HG02610 (cell line): Measurements from ENCODE around the gene C2orf68.
"Not testable (repeated sequence)": the region's sequence is repeated elsewhere in the genome, so short reads cannot be mapped to it uniquely, and the experiment has no call there.

Experiments
- ATAC-seq: cut with Tn5 transposase; IDR thresholded peaks from one replicate; pipeline ENCODE4 v1.9.1; 2021; ENCODE audit warnings: mild to moderate bottlenecking, moderate library complexity; ENCODE audit not compliant: unreplicated experiment

Gene C2orf68, protein sequence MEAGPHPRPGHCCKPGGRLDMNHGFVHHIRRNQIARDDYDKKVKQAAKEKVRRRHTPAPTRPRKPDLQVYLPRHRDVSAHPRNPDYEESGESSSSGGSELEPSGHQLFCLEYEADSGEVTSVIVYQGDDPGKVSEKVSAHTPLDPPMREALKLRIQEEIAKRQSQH

DNA sequence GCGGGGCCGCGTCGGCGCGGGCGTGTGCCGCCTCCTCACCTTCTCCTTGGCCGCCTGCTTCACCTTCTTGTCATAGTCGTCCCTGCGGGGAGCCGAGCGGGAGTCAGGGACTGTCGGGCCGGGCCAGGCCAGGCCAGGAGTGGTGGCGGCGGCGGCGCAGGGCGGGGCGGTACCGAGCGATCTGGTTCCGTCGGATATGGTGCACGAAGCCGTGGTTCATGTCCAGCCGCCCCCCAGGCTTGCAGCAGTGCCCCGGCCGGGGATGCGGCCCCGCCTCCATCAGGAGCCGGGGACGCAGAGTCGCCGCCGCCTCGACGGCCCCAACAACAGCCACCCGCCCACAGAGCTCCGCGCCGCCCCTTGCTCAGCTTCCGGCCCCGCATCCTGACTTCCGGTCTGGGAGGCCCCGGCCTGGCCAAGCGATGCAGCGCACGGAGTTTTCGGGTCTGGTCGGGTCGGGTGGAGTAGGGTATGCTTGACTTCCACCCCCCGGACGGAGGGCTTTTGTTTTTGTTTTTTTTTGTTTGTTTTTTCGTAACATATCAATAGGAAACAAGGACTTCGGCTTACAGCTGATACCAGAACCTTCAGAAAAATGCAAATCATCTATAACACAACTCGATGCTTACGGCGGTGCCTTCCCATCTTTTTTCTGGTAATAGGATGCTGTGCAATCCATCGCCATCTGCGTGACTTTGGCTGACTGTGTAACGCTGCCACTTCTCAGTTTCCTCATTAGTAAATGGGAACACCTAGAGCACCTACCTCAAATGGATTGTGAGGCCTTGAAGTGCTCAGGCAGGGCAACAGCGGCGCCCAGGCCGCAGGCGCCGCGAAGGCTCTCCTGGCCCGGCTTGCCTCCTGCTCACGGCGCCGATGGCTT is at the start of gene C2orf68:
TSS of gene C2orf68 (minus strand) at position 362 of the 883 bp plus-strand sequence. CDS start at position 280, 82 bp downstream.
- peak; percentile 79 for ATAC-seq

DNA sequence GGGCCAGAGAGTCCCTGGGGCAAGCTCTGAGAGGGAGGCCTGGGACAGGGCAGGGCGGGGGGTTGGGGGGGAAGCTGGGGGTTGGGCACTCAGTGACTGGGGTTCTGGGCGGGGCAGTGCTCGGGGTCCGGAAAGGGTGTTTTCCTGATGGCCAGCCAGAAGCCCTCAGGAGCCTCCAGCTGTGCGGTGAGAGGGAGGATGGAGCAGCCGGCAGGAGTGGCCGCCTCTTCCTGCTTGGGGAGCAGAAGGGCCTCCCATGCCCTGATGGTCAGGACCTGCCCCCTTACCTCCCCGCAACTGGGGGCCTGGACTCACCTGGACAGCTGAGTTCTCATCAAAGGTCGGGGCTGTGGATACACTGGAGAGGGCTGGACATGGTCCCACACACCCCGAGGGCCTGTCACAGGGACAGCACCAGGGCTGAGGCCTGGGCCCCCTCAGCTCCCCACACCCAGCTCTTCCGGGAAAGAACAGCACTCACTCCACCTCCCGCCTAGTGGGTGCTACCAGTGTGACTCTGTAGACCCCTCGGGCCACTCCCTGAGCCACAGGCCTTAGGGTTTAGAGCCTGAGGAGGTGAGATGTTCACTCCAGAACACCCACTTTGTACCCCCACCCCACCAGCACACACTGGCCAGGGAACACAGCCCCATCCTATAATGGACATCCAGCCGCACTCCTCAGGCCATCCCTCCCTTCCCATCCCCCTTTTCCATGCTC is 49.4 kb upstream of the C2orf68 start:
- ATAC-seq: no peak

DNA sequence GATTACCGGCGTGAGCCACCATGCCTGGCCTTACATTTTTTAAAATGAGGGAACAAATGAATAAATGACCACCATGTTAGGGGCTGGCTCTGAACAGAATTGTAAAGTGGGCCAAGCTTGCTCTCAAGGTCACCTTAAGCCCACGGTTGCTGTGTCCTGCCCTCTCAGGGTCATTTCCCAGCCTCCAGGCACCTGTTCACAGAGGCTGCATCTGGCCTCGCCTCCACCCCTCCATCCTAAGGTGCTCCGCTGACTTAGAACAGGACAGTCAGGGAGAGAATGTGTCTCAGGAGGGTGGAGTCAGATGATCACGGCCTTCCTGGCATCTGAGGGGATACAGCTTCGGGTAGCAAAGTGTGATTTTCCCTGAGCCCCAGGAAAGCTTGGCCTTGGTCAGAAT is 48.9 kb upstream of the C2orf68 start:
- no peak for ATAC-seq

DNA sequence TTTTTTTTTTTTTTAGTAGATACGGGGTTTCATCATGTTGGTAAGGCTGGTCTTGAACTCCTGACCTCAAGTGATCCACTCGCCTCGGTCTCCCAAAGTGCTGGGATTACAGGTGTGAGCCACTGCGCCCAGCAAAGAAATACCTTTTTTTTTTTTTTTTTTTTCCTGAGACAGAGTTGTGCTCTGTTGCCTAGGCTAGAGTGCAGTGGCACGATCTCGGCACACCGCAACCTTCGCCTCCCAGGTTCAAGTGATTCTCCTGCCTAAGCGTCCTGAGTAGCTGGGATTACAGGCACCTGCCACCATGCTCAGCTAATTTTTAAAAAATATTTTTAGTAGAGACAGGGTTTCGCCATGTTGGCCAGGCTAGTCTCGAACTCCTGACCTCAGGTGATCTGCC is 48.4 kb upstream of the C2orf68 start:
- ATAC-seq: not testable (repeated sequence)

DNA sequence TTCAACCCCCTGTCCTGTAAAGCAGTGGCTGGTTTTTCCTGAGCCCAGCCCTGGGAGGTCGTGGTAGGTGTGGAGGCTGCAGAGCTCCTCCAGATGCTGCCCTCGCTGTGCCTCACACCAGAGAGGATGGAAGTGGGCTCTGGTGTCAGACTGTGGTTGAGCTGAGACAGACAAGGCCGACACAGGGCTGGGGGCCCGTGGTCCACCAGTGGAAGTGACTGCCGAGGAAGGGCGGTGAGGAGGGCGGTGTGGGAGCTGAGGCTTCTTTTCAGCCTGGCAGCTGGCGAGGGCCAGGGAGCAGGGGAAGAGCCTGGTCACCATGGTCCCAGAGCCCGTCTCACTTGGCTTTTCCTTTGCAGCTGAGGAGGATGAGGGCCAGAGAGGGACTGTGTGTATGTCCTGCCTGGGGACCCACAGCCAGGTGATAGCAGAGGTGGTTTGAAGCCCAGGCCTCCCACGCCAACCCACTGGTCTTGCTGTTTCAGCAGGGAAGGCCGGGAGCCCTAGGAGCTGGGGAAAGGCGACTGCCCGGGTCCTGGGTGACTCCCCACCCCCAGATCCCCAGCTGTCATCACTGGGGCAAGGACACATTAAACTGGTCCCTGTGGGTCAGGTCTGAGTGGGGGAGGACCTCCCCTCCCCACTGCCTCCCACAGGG is 47.6 kb upstream of the C2orf68 start:
- ATAC-seq: no peak

DNA sequence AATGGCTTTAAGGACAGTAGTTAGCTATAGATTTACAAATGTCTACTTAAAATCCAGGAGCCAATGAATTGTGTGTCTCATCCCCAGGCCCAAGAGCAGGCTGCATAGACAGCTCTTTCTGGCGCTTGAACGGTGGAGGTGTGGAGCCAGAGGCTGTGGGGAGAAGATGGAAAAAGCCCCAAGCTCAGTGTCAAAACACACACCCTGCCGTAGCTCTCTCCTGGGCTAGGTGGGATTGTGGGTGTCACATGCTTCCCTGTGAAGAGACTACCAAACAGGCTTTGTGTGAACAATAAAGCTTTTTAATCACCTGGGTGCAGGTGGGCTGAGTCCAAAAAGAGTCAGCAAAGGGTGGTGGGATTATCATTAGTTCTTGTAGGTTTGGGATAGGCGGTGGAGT is 45.5 kb upstream of the C2orf68 start:
- not testable (repeated sequence) for ATAC-seq

DNA sequence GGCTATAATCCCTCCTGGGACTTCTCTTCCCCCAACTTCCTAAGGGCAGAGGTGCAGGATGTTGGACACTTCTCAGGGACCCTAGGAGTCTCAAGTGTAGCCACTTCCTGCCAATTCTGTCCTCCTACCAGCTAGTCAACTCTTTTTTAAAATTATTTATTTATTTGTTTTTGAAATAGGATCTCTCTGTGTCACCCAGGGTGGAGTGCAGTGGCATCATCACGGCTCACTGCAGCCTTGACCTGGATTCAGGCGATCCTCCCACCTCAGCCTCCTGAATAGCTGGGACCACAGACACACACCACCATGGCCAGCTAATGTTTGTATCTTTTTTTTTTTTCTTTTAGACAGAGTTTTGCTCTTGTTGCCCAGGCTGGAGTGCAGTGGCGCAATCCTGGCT is 44.6 kb upstream of the C2orf68 start:
- no peak for ATAC-seq

DNA sequence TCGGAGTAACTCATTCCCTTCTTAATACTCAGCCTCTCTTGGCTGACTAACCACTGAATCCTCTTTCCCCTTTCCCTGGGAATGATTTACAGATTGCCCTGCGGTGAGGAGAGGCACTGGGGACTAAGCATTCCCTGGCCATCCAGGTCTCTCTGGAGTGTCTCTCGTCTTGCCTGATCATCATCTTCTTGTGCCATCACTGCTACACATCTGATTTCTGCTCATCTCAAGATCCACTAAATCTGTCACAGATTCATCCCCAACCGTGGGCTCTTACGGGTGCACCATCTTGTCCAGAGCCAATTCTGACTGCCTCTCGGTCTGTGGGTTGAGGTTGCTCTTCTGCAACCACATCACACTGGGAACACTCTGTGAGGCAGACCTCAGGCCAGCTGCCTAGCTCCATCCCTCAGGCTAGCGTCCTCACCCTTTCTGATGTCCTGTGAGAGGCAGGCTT is 44.1 kb upstream of the C2orf68 start:
- no peak for ATAC-seq

DNA sequence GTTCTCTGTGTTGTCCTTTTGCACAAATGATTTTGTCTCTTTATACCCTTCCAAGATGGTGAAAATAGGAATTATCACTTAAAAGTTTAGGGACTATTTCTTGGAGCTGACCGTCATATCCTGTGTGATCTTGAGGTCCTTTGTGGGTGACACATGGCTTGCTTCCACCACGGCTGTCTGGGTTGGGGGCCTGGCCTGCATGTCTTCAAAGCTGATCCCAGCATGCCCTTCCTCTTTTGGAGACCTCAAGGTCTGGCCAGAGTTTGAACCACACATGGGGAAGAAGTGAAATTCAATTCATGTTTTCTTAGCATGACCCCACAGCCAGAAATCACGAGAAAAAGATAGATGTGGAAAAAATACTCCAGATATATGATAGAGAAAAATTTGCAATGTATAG is 42.1 kb upstream of the C2orf68 start:
- ATAC-seq: no peak

DNA sequence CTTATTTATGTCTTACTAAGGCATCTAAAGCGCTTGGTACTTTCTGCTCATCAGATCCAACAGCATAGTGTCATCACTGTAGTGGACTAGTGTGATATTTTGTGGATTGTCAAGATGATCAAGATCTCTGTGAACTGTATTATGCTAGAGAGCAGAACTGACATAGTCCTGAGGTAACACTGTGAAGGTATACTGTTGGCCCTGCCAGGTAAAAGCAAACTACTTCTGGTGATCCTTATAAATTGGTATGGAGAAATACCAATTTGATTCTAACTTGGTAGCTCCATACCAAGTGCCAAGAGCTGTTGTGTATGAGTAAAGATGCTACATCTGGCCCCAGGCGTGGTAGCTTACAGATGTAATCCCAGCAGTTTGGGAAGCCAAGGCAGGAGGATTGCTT is 40.2 kb upstream of the C2orf68 start:
- no peak for ATAC-seq

DNA sequence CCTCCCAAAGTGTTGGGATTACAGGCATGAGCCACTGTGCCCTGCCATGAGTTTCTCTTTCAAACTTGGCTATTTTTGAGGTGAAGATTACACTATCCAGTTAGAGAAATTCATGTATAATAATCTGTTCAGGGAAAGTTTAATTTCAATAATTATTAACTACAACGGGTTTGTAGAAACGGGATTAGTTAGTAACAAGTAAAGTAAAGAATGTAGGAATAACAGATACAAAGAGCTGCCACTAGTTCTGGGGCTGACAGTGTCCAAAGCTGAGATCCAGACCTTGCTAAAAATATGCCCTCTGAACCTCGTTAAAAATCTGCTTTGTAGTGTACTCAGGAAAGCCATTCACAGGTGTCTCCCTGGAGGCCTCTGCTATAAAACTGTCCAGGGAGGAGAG is 39.2 kb upstream of the C2orf68 start:
- ATAC-seq: no peak

DNA sequence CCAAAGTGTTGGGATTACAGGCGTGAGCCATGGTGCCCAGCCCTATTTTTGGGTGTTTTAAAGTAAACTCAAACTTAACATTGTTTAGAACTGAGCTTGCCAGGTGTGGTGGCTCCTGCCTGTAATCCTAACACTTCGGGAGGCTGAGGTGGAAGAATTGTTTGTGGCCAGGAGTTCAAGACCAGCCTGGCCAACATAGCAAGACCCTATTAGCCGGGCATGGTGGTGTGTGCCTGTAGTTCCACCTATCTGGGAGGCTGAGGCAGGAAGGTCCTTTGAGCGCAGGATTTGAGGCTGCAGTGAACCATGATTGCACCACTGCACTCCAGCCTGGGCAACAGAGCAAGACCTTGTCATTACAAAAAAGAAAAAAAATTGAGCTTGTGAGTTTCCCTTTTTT is 38.6 kb upstream of the C2orf68 start:
- ATAC-seq: no peak

DNA sequence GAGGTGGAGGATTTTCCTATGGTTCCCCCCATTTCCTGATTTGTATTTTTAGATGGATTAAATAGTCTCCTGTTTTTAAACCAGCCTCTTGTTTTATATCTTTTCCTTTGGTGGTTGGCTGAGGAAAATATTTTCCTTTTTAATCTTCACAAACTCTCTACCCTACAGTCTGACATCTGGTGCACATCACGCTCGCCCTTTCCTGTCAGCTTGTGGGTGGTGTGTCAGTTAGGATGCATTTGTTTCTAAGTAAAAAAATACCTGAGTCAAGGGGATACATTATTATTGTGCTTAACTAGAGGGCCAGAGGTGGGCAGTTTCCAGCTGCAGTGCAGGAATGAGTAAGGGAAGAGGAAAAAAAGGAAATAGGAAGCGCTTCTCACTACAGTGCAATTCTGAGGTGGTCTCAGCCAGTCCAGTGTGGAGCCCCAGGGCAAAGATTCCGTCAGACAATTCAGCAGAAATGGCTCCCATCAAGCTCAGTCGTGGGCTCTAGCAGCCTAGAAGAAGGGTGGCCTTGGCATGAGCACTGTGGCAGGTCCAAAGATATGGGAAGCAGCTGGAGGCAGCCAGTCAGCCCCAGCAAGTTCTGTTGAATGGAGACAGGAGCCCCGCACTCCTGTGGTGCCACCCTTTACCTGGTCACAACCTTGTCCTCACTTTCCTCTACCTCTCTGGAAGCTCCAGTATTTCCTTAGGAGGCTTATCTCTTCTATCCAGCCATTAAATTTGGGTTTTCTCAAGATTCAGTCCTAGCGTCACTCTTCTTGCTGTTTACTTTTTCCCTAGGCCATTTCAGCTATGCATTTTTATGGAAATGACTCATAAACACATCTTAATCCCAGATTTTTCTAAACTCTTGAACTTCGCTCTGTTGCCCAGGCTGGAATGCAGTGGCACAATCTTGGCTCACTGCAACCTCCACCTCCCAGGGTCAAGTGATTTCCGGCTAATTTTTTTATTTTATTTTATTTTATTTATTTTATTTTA is 37.6 kb upstream of the C2orf68 start:
- ATAC-seq: no peak

DNA sequence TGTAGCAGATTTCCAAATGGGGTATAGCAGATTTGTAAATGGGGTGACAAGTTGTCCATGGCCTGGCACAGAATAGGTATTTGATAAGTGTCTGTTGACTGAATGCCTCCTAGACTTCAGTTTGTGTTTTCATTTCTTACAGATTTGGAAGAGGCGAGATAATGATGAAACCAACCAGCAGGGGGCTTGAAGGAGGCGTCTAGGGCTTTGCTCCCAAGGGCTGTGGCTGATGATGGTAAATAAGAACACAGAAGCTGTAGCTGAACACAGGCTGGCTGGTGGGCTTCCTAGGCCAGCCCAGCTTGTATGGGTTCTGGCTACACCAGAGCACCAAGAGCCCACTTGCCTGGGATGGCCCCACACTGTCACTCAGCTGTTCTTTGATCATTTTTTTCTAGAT is 36.8 kb upstream of the C2orf68 start:
- peak; percentile 30 for ATAC-seq

DNA sequence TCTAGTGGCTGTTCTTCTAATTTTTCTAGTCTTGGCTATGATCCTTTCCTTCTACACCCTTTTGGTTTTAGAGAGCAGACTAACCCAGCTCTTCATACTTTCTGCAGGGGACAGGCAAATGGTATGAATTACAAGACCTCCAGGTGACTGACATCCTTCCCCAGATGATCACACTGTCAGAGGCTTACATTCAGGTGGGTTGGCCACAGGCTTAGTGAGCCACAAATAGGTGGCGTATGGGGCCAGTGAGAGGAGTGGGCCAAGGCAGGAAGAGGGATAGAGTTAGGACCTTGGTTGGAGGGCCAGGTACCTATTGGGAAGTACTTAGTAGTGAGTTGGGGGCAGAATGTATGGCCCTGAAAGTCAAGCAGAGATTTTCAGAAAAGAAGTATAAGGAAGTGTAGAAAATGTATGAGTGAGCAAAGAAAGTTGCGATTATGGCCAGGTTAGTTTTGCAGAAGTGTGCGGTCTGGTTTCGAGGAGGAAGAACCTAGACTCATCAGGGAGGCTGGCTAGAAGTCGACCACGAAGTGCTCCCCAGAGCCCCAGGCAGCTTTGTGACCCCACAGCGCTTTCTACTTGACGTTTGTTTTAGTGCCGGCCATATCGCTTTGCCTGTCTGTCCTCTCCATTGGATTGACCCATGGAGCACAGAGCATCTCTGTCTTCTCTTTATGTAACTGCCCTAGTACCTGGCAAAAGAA is 36.1 kb upstream of the C2orf68 start:
- ATAC-seq: peak; percentile 64

DNA sequence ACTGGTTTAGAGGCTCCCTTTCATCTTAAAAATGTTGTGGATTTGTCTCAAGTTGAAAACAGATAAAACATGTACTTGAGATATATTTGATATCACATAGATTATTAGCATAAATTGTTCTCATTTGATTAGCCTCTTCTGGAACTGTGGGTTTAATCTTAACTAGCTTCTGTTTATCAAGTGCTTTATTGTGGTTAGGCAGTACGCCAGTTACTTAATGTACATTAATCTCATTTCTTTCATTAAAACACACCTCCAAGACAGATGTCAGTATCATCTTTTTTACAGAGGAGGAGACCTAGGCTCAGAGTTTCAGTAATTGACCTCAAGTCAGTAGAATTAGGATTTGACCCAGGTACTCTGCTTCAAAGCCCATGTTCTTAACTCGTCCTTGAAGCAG is 34.3 kb upstream of the C2orf68 start:
- ATAC-seq: no peak

DNA sequence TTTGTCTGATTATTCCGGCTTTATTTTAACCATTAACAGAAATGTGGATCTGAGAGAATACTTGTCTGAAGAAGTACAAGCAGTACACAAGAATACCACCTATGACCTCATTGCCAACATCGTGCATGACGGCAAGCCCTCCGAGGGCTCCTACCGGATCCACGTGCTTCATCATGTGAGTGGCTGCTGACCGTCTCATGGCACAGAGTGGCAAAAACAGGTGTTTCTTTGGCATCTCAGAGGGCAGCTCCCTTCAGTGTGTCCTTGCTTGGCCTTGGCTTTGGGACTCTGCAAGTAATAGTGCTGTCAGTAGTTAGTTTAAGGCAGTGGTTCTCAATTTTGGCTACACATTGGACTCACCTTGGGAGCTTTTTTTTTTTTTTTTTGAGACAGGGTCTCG is 33.0 kb upstream of the C2orf68 start:
- ATAC-seq: no peak

DNA sequence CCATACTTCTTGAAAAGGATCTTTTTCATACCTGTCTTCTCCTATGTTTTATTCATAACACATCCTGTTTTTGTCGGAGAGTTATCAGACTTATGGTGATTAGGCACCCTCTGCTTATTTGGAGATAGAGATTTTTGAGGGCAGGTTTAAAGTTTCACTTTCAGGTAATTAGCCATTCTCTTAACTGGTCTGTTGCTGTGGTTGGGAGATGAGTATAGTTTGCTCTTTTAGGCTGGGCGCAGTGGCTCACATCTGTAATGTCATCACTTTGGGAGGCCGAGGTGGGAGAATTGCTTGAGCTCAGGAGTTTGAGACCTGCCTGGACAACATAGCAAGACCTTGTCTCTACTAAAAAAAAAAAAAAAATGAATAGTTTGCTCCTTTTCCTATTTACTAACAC is 30.9 kb upstream of the C2orf68 start:
- peak; percentile 62 for ATAC-seq

DNA sequence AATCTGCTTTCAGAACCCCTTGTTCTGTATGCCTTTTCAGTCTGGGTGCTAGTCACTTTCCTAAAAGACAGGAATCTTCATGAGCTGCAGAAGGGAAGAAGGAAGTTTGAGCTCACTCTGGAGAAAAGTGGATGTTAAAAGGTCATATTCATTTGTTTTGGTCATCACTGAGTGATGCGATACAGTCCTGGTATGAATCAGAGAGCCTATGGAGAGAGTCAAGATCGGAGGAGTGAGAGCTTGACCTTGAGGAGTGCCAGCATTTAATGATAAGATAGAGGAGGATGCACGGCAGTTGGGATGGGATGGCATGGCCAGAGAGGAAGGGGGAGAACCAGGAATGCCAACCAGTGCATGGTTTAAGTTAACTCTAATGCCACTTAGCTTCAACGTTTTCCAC is 23.8 kb upstream of the C2orf68 start:
- ATAC-seq: no peak
